HG03378 (cell line): ENCODE data around the gene ITGBL1.
A peak's percentile ranks its signal among the peaks of the same experiment; 100 is the strongest.

ENCODE experiments used
- ATAC-seq: cut with Tn5 transposase; IDR thresholded peaks from one replicate; pipeline ENCODE4 v1.9.1; 2021; ENCODE audit warnings: mild to moderate bottlenecking, moderate library complexity; ENCODE audit not compliant: unreplicated experiment

ITGBL1 gene

DNA sequence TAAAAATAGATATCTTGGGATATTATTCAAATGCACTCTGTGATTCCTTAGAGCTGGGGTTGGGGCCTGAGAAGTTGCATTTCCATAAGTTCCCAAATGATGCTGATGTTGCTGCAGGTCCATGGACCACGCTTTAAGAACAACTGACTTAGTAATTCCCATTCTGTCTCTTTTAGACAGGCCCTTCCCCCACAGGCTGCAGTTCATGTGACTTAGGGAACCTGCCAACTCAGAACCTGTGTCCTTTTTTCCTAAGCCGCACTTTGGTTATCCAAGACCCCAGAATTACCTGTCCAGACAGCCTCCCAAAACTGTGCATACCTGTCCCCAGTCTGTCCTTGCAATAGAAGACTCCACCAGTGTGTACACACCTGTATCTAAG, 1.7 kb upstream of the ITGBL1 start:
- no peak for ATAC-seq

DNA sequence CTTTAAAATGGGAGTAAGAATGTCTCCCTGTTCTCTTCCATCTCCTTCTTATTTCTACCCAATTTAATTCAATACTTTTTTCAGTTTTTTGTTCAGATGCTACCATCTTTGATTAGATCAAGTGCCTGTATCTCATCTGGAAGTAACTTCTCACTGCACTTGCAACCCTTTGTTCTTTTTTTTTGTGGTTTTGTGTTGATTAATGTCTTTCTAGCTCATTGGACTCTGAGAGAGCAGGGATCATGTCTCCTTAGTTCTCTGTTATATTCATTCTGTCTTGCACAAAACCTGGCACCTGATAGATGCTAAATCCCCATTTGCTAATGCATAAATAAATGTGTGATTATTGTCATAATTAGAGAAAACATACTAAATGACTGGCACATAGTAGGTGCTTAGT, 834 bp upstream of the ITGBL1 start:
- ATAC-seq = no peak

DNA sequence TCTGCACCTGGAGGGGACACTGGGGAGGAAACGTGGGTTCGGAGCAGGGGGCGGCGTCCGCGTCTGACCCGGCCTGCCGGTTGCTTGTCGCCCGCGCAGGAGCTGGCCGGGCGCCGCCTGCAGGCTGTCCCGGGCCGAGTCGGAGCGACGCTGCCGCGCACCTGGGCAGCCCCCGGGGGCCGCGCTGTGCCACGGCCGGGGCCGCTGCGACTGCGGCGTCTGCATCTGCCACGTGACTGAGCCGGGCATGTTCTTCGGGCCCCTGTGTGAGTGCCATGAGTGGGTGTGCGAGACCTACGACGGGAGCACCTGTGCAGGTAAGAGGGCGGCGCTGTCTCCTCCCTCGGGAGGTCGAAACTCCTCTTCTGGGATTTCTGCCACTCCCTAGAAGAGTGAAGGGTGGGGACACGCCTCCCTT, 1.3 kb downstream of the ITGBL1 start:
- peak; percentile 24 for ATAC-seq

DNA sequence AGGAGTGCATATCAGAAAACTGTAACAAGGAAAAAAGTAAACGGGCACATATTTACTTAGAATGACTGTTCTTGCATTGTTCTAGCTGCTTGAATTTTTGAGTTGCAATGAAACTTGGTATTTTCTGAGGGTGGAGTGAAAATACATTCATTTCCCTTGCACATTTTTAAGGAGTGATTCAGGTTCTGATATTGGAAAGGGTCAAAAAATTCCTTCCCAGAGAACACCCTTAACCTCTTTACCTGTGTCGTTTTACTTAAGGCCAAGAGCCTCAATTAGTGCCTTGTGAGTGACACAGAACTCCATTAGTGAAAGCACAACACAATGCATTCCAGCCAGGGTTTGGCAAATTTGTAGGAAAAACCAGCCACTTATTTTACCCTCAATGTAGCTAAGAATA, 2.3 kb downstream of the ITGBL1 start:
- ATAC-seq = no peak

DNA sequence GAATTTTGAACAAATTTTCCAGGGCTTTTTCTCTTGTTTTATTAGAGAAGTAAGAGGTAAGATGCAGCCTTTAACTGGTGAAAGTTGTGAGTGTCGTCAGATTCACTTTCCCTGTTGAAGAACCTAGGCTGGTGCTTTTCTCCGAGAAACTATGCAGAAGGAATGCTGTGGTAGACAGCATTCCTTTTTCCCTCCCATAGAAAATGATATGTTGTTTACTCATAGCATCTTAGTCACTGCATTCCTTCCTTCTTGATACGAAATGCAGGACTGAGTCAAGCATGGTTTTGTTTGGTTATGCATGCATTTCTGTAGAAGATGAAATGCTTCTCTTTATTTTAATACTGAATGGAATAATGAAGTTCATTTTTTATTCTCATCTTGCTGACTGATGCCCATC, 3.4 kb downstream of the ITGBL1 start:
- no peak for ATAC-seq

DNA sequence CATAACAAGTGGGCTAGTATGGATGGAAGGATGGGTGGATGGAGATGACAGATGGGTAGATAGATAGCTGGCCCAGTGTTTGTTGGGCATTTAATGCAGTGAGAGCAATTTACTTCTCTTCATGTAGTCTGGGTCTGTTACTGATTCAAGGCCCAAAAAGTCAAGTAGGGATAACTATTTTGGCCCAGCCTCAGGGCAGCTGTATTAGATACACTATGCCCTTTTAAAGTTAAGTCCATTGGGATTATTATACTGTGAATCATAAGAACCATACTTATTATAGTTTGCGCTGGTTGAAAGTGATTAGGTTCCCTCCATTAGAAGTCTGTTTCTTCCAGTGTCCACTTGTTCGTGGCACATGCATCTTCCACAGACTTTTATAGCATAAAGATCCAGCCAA, 4.7 kb downstream of the ITGBL1 start:
- ATAC-seq = no peak

DNA sequence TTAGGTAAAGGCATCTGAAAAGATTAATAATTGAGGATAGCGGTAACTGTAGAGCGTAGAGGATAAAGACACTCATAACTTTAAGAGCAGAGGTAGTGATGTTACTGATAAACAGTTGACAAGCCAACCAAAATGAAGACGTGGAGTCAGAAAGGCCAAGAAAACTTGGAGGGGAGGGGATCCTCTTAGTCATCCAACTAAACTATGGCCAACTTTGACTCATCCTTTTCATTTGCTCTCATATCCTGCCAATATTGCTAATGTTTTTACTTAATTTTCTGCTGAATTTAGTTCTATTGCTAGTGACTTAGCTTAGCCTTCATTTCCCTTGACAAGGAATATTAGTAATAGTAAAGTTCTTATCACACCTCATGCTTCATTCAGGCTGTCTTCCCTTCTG, 13.4 kb downstream of the ITGBL1 start:
- ATAC-seq = no peak

DNA sequence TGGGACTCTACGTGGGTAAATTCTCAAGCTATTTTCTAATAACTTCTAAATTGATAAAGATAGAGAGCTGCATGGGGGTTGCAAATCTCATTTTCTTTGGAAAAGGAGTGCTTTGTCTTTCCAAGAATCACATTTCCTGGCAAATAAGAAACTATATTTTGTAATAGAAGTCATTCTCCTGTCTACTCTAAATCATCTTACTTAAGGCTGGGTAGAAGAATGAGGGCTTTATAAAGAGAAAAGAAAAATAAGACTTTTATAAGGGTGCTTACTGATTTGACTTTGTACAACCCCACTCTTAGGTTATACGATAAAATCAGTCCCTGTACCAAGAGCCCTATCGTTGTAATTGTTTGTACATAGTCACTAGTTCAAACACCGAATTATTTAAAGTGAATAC, 14.9 kb downstream of the ITGBL1 start:
- ATAC-seq = no peak

DNA sequence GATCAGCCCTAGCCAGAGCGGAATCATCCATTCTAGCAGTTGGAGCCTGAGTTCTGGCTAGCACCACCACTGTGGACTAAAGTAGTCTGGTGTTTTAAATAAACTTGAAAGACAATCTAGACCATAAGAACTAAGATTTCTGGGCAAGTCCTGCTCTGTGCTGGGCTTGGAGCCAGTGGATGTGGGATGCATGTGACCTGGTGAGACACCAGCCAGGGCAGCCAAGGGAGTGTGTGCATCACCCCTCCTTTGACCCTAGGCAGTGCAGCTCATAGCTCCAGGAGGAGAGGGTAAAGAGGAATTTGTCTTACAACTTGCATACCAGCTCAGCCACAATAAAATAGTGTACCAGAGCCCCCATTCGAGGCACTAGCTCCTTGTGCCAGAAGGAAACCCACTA, 21.0 kb downstream of the ITGBL1 start:
- no peak for ATAC-seq

DNA sequence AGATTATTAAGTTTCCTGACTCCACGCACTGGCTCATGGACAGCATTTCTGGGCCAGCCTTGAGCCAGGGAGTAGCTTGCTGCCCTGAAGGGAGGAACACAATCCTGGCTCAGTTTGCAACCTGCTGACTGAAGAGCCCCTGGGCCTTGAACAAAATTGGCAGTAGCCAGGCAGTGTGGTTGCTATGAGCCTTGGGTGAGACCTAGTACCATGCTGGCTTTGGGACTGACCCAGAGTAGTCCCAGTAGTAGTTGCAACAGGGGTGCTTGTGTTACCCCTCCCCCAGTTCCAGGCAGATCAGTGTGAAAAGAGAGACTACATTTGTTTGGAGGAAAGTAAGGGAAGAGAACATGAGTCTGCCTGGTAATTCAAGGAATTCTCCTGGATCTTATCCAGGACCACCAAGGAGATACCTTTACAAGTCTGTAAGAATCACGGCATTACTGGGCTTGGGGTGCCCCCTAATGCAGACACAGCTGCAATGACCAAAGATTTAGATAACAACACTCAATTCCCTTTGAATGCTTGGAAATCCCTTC, 22.0 kb downstream of the ITGBL1 start:
- no peak for ATAC-seq

DNA sequence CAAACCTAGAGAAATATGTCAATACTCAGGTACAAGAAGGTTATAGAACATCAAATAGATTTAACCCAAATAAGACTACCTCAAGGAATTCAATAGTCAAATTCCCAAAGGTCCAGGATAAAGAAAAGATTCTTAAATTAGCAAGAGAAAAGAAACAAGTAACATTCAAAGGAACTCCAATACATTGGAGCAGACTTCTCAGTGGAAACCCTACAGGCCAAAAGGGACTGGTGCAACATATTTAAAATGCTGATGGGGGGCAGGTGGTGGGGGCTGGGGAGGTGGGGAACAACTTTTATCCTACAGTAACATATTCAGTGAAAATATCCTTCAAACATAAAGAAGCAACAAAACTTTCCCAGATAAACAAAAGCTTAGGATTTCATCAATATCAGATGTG, 23.1 kb downstream of the ITGBL1 start:
- ATAC-seq = no peak

DNA sequence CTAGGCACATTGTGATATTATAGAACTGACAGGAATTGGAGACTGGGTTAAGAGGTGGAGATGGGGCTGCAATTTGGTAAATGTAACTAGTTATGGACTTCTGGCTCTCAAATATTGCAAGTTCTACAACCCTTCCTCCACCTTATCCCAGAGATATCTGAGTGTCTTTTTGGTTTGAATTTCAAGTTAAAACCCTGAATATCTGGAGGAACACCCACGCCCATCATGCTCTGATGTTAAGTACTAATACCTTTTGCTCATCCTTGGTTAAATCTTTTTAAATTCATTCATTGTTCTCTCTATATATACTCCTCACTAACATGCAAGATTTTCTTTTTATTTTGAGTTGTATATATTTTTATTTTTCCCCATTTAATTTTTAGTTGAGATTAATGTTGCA, 28.9 kb downstream of the ITGBL1 start:
- no peak for ATAC-seq

DNA sequence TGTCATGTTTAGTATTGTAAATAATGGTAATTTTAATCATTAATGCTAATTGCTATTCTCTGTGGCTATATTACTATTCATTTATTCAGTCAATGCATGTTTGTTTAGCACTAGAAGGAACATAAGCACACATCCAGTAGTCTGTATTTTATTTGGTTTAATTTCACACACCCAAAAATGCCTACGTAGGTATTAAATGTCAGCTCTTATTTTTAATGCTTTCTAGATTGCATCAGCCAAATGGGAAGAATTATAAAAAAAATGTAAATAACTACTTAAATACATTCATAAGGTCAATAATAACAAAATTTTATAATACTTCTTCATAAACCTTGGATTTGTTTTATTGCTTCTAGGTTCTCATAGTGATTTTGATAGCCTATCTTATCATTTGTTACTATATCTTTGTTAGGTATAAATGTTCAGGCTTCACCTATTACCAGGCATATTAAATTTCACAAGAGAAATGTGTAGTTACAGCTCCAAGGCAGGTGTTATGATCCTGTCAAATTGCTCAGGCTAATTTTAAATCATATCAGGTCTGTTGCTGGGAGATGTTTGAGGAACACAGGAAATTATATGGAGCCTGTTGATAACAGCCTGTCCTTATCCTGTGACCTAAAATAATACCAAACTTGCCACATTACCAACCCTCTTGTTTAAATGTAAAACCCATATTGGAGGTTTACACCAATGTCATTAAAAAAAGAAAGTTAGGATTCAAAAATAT, 34.4 kb downstream of the ITGBL1 start:
- ATAC-seq = no peak

DNA sequence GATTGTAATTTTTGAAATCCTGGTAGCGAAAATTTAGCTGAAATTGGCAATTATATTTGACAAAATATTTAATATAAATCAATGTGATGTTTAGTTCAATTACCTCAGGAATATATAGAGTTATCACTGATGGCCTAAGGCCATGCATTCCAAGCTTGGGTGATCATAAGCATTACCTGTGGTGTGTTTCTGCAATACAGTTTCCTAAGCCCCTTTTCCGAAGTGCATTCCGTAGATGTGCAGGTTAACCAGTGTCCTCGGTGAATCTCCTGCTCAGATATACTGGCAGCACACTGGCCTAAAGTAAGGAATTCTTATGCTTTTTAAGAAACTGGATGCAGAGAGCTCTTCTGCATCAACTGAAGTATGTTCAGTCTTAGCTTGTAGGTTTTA, 35.0 kb downstream of the ITGBL1 start:
- ATAC-seq = no peak

DNA sequence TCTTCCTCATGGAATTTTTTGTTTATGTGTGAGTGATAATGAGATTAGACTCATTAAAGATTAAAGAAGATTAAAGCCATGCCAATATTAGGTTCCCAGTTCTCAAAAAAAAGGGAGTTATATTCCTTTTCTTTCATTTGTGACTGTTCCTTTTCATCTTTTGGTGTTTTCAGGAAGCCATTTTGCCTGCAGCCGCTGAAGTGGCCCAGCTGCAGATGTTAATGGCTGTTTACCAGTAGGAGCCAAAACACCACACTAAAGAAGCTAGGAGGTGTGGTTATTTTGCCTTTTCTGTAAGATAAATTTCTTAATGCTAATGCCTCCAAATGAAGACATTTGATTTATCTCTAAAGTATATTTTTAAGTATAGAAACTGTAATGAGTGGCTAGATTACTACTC, 36.3 kb downstream of the ITGBL1 start:
- ATAC-seq = no peak

DNA sequence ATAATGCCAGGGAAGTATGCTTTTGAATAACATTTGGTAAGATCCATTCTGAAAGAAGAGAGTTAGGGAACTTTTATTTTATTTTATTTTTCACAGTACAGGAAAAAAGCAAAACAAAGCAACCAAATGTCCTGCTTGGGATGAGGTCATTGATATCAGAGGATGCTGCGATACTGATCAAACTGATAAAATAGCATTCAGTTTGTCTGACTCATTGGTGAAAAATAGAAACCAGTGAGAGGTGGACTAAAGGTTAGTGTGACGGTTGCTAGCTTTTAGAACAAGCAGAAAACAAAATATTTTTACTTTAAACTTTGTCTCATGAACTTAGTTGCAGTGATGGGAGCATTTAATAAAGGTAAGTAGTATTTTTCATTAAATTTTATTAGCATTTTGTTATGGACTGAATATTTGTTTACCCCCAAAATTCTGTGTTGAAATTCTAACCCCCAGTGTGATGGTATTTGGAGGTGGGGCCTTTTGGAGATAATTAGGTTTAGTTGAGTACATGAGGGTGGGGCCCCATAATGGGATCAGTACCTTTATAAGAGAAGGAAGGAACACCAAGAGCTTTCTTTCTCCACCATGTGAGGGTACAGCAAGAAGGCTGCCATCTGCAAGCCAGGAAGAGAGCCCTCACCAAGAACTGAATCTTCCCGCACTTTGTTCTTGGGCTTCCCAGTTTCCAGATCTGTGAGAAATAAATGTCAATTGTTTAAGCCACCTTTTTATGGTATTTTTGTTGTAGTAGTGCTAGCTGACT, 37.3 kb downstream of the ITGBL1 start:
- no peak for ATAC-seq

DNA sequence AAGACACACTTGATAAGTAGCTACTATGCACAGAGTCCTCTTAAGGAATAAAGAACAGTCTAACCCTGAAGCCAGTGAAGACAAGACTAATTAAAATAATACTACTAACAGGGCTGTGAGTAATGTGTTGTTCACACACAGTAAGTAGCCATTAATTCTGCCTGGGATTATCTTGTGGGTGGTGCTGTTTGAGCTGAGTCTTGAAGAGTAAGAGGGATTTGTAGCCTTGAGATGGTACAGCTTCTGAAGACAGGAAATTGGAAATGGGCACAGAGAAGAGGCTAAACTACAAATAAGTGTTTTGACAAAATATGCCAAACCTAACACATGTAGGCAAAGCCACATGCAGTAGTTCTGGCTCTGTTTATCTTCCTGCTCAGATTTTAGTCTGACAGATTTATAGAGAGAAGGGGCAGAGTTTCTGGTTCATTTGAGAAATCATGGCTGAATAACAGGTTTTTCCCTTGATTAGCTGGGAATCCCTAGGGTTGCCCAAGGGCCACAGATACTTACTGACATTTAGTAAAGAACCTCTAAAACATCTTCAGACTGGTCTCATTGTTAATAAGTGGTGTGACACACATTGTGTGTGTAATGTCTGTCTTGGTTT, 38.0 kb downstream of the ITGBL1 start:
- ATAC-seq = no peak

DNA sequence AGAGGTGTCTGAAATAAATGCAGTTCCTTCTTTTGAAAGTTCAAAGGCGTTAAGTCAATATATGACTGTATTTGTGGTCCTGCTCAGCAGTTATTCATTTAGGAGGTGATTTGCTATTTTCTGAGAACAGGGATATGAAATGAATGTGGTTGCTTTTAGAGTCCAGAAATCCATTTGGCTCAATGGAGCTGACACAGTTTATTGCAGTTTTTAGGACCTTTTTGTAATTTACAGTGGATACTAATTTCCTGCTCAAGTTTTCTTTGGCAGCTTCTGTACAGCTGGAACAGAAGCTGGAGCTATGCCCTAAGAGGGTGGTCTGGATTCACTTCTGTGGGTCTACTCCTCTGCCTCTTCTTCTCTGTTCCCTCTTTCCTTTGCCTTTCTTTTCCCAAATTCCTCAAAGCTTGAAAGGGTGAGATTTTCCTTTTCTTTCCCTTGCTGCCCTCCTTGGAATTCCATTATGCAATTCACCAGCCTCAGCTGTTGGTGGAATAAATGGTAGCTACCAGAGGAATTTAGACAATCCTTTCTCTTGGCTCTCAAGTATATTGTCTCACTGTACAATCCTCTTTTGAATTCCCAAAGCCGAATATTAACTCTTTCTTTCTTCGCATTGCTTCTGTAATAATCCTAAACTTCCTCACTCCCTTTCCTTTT, 39.9 kb downstream of the ITGBL1 start:
- ATAC-seq = no peak

DNA sequence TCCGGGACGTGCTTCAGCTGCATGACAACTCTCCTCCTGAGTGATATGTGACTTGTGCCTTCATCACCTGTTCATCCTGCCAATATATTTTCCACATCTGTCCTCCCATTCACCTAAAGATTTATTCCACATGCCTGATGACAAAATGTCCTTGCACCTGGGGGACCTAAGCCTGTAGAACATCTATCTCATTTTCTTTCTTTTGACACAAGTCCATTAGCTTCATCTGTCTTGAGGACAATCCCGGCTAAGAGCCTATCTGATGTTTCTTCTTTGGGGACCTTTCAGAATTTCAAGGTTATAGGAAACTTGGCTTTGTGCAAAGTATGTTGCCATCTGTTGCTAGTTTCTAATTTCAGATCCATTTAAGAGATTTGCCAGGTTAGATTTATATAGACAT, 41.1 kb downstream of the ITGBL1 start:
- ATAC-seq = no peak

DNA sequence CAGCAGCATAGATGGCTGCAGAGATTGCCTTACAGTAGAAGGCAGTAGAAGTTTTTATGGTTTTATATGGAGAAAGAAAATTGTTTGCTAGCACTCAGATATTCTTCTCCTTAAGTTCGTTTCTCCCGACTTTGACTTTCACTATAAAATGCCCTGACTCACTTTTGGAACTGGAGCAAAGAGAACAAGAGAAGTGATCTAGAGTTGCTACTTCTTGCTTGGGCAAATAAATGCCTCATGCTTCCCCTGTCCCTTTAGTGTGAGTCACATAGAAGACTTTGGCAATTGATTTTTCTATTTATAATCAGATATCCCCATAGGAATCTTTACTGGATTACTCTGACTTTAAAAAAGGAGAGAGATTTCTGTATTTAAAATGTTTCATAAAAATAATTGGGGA, 46.9 kb downstream of the ITGBL1 start:
- no peak for ATAC-seq

DNA sequence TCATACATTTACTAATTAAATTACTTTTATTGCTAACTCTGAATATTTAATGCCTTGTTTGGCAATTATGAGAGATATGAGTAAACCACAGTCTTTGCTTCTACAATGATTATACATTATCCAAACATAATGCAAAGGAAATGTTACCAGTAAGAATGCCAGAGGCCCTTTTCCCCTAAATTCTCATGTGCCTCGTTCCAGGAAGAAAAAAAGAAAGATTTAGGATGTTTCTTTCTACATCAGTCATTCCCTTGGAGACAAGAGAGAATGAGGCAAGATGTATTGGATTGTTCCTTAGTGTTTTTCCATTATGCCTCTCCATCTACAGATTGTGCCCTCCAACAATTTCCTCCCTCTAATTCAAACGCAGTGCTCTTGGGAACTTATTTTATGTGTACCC, 50.1 kb downstream of the ITGBL1 start:
- ATAC-seq = no peak

DNA sequence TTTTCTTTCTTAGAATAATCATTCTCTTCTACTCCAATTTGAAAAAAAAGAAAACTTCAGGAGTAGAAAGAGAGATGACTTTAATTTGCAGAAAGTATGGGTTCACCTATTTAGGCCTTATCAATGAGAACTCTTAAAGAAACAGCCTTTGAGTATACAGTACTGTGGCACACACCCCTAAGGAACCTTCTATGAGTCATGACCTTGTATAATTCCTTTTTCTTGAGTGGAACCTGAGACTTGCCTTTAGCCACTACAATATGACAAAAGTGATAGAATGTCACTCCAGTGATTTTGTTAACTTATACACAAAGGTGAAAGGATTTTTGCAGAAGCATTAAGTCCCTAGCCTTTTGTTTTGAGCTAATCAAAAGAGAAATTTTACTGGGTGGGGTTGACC, 58.7 kb downstream of the ITGBL1 start:
- ATAC-seq = no peak
